ENCODE results near the gene KCNN3. TPM values are rescaled to one million over a fixed set of nuclear protein-coding genes. Genes with fewer than 3 reads are reported as not detected.

KCNN3 gene
- total RNA-seq, 6 experiments from 2014 or later = not detected

GRCh38 chr1:154774175-154774855 lies 95.8 kb downstream of the KCNN3 start:
- TF ChIP-seq CTCF (IDR thresholded peaks at IDR 0.05) = no peak
- Mint-ChIP-seq H3K9me3 (peaks cover 7% of the 10 kb centered on the region), H3K4me1 (ENCODE audit: low read depth) (no peaks in the 10 kb centered on the region), H3K27me3 (ENCODE audit: insufficient read depth) (peaks cover 45% of the 10 kb centered on the region), H3K36me3 (ENCODE audit: low read depth) (peaks cover 4% of the 10 kb centered on the region; the same call in 1 of the 2 replicates), H3K4me3 (no peak overlapping the region), H3K27ac (no peak overlapping the region)
- no peak for DNase-seq

- no peak for DNase-seq
- no peaks in the 10 kb centered on the region for H3K4me1 Mint-ChIP-seq (ENCODE audit: low read depth)
- TF ChIP-seq CTCF (IDR thresholded peaks at IDR 0.05) = no peak
- no peaks in the 10 kb centered on the region for H3K36me3 Mint-ChIP-seq (ENCODE audit: low read depth)
- no peaks in the 10 kb centered on the region for H3K9me3 Mint-ChIP-seq
- H3K27ac Mint-ChIP-seq = no peak overlapping the region
- no peak overlapping the region for H3K4me3 Mint-ChIP-seq
- H3K27me3 Mint-ChIP-seq (ENCODE audit: insufficient read depth) = peaks cover 41% of the 10 kb centered on the region
Observed at GRCh38 chr1:154773551-154773950, 96.5 kb downstream of the KCNN3 start.

- no peak for TF ChIP-seq CTCF (IDR thresholded peaks at IDR 0.05)
- H3K36me3 Mint-ChIP-seq (ENCODE audit: low read depth) = no peaks in the 10 kb centered on the region
- H3K9me3 Mint-ChIP-seq = no peaks in the 10 kb centered on the region
- H3K4me3 Mint-ChIP-seq = no peak overlapping the region
- H3K27ac Mint-ChIP-seq = no peak overlapping the region
- H3K4me1 Mint-ChIP-seq (ENCODE audit: low read depth) = no peaks in the 10 kb centered on the region
- H3K27me3 Mint-ChIP-seq (ENCODE audit: insufficient read depth) = peaks cover 45% of the 10 kb centered on the region
- DNase-seq = no peak
Observed at GRCh38 chr1:154772606-154773506, 97.2 kb downstream of the KCNN3 start.

- no peak overlapping the region for H3K27ac Mint-ChIP-seq
- H3K36me3 Mint-ChIP-seq (ENCODE audit: low read depth) = no peaks in the 10 kb centered on the region
- H3K4me1 Mint-ChIP-seq (ENCODE audit: low read depth) = no peaks in the 10 kb centered on the region
- no peak for TF ChIP-seq CTCF (IDR thresholded peaks at IDR 0.05)
- peaks cover 42% of the 10 kb centered on the region for H3K27me3 Mint-ChIP-seq (ENCODE audit: insufficient read depth)
- no peak overlapping the region for H3K4me3 Mint-ChIP-seq
- DNase-seq = no peak
- H3K9me3 Mint-ChIP-seq = no peaks in the 10 kb centered on the region
Observed at GRCh38 chr1:154772056-154772455, 98.0 kb downstream of the KCNN3 start.

GRCh38 chr1:154770897-154771594 lies 99.0 kb downstream of the KCNN3 start:
- Mint-ChIP-seq H3K9me3 (no peaks in the 10 kb centered on the region), H3K36me3 (ENCODE audit: low read depth) (no peaks in the 10 kb centered on the region), H3K4me3 (no peak overlapping the region), H3K27me3 (ENCODE audit: insufficient read depth) (peaks cover 40% of the 10 kb centered on the region), H3K4me1 (ENCODE audit: low read depth) (no peaks in the 10 kb centered on the region), H3K27ac (no peak overlapping the region)
- DNase-seq = no peak
- no peak for TF ChIP-seq CTCF (IDR thresholded peaks at IDR 0.05)
